ENCODE results near the gene EIF4G3.

- TF ChIP-seq CEBPB (IDR thresholded peaks at IDR 0.05) (no peak), YY1 (IDR thresholded peaks at IDR 0.05; ENCODE audit: low read depth) (no peak)
Observed at GRCh38 chr1:20771780-20772179, 404.9 kb downstream of the EIF4G3 start.
